GM18909 (cell line): ENCODE measurements around the gene CCDC73.

ENCODE experiments used
- ATAC-seq: cut with Tn5 transposase; IDR thresholded peaks from one replicate; pipeline ENCODE4 v1.9.1; 2021; ENCODE audit warnings: mild to moderate bottlenecking; ENCODE audit not compliant: unreplicated experiment, poor library complexity

Gene CCDC73

GRCh38 chr11:32555895-32556294 is 238.6 kb downstream of the CCDC73 start:
- ATAC-seq, result no peak

DNA sequence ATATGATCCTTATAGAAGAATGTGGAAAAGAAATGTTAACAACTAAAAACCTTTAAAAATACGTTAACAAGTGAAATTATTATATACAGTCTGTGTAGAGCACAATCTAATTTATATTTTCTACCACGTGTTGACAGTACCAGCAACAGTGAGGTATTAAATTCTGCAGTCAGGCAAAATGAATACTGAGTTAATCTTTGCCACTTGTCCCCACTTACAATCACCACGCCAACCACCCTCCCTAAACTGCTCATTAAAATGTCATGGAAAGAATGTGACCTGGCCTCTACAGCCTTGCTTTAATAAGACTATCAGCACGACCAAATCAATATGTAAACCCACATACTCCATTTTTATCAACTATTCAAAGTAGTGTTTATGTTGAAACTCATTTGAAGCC is 239.4 kb downstream of the CCDC73 start:
- ATAC-seq, result no peak
